Osteocyte (in vitro differentiated cells): ENCODE data around the gene GLT6D1. TPM values are rescaled to one million over a fixed set of nuclear protein-coding genes. Genes with fewer than 3 reads are reported as not detected.

Experiments used
- DNase-seq: peaks from one replicate; pipeline ENCODE4 v3.0.0; 2021; ENCODE audit warnings: mixed read lengths; ENCODE audit not compliant: unreplicated experiment; ENCODE audit errors: extremely low spot score
- H3K27ac Mint-ChIP-seq: one replicate; pipeline ENCODE4 v1.8.0; 2021; ENCODE audit warnings: mild to moderate bottlenecking, mixed read lengths; ENCODE audit not compliant: unreplicated experiment
- H3K27me3 Mint-ChIP-seq: one replicate; pipeline ENCODE4 v1.8.0; 2021; ENCODE audit warnings: mixed read lengths; ENCODE audit not compliant: unreplicated experiment
- H3K36me3 Mint-ChIP-seq: one replicate; pipeline ENCODE4 v1.8.0; 2021; ENCODE audit warnings: mixed read lengths; ENCODE audit not compliant: unreplicated experiment
- H3K4me1 Mint-ChIP-seq: one replicate; pipeline ENCODE4 v1.8.0; 2021; ENCODE audit warnings: mixed read lengths; ENCODE audit not compliant: unreplicated experiment
- H3K4me3 Mint-ChIP-seq: one replicate; pipeline ENCODE4 v1.8.0; 2021; ENCODE audit warnings: mild to moderate bottlenecking, moderate library complexity, mixed read lengths; ENCODE audit not compliant: unreplicated experiment
- H3K9me3 Mint-ChIP-seq: one replicate; pipeline ENCODE4 v1.8.0; 2021; ENCODE audit warnings: mixed read lengths; ENCODE audit not compliant: unreplicated experiment
- CTCF ChIP-seq: fragments of 200-600 bp; sonication (generic); IDR thresholded peaks from 2 replicates; pipeline ENCODE4 v1.5.0; 2021; ENCODE audit warnings: antibody characterized with exemption, mild to moderate bottlenecking, moderate library complexity
- total RNA-seq: library from RNA; stranded (reverse); gene quantifications from 2 replicates; pipeline ENCODE4 v1.2.1, GENCODE V29; 2021

Gene GLT6D1
- total RNA-seq, 1 donor from 2014 or later: not detected

DNA sequence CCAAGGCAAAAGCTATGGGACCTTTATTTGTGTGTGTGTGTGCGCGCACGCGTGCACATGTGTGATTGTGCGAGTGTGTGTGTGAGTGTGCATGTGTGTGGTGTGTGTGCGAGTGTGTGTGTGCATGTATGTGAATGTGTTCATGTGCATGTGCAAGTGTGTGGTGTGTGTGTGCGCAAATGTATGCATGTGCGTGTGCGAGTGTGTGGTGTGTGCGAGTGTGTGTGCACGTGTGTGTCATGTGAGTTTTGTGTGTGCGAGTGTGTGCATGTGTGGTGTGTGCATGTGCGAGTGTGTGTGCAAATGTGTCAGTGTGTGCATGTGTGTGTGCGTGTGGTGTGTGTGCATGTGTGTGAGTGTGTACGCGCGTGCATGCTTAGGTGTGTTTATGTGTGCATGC, 11.1 kb upstream of the GLT6D1 start:
- peaks cover 41% of the 10 kb centered on the region for H3K9me3 Mint-ChIP-seq

DNA sequence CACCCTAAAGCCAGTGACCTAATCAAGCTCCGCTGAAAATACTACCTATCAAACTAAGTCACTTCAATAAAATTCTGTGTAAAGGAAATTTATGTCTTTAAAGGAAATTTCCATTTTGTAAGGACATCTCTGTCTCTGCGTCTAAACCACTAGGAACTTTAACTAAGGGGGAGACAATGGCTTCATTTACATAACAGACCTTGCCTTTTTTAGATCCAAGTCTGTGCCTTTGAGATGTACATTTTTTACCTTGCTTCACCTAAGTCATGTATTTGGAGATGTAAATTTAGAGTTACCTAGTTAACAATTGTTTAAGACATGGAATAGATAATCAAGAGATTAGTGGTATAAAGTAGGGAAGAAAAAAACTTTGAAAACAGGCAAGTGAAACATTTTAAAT, 10.2 kb upstream of the GLT6D1 start:
- no peak overlapping the region for H3K27ac Mint-ChIP-seq
- no peak for TF ChIP-seq CTCF
- H3K4me1 Mint-ChIP-seq: no peaks in the 10 kb centered on the region
- H3K4me3 Mint-ChIP-seq: no peak overlapping the region
- H3K36me3 Mint-ChIP-seq: no peaks in the 10 kb centered on the region
- no peaks in the 10 kb centered on the region for H3K27me3 Mint-ChIP-seq
- no peak for DNase-seq
- peaks cover 50% of the 10 kb centered on the region for H3K9me3 Mint-ChIP-seq

More for the DNA sequence above, 11.1 kb upstream of the GLT6D1 start:
- H3K27me3 Mint-ChIP-seq: no peaks in the 10 kb centered on the region
- H3K4me1 Mint-ChIP-seq: no peaks in the 10 kb centered on the region
- DNase-seq: peak; percentile 40
- no peak overlapping the region for H3K4me3 Mint-ChIP-seq
- H3K27ac Mint-ChIP-seq: no peak overlapping the region
- no peaks in the 10 kb centered on the region for H3K36me3 Mint-ChIP-seq
- TF ChIP-seq CTCF: no peak

- no peak overlapping the region for H3K4me3 Mint-ChIP-seq
- peak; percentile 36 for DNase-seq
- H3K4me1 Mint-ChIP-seq: no peaks in the 10 kb centered on the region
- no peak for TF ChIP-seq CTCF
- H3K9me3 Mint-ChIP-seq: peaks cover 51% of the 10 kb centered on the region
- no peaks in the 10 kb centered on the region for H3K27me3 Mint-ChIP-seq
- no peak overlapping the region for H3K27ac Mint-ChIP-seq
- H3K36me3 Mint-ChIP-seq: no peaks in the 10 kb centered on the region
Measured at GRCh38 chr9:135648494-135649410, 9.4 kb upstream of the GLT6D1 start.

- Mint-ChIP-seq H3K4me3 (no peak overlapping the region), H3K9me3 (peaks cover 50% of the 10 kb centered on the region), H3K4me1 (no peaks in the 10 kb centered on the region), H3K36me3 (no peaks in the 10 kb centered on the region), H3K27me3 (no peaks in the 10 kb centered on the region), H3K27ac (no peak overlapping the region)
- TF ChIP-seq CTCF: no peak
- no peak for DNase-seq
Measured at GRCh38 chr9:135647884-135648283, 8.5 kb upstream of the GLT6D1 start.

DNA sequence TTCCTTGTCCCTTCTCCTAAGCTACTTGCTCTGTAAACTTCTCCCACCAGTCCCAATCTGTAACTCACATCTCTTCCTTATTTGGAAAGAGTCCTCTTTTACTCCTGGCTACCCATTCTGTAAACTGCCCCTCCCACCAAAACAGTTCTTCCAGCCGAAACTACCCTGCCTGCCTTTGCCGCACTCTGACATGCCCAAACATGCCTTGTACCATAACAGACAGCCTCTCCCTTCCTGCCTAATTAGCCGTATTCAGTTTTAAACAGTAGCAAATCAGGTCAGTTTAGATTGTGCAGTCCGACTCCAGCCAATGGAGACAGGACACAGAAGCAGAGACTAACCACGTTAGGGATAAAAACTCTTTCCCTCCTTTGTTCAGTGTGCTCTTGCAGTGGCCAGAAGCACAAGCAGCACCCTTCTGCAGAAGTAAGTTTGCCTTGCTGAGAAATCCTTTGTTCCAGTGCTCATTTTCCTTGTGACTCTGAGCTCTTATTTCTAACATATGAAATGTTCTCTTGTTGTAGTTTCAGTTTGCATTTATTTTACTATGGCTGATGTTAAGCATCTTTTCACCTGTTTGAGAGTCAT, 5.4 kb upstream of the GLT6D1 start:
- H3K36me3 Mint-ChIP-seq: no peaks in the 10 kb centered on the region
- H3K27me3 Mint-ChIP-seq: no peaks in the 10 kb centered on the region
- H3K27ac Mint-ChIP-seq: no peak overlapping the region
- peaks cover 2% of the 10 kb centered on the region for H3K4me1 Mint-ChIP-seq
- no peak for TF ChIP-seq CTCF
- DNase-seq: peak; percentile 49
- peaks cover 46% of the 10 kb centered on the region for H3K9me3 Mint-ChIP-seq
- no peak overlapping the region for H3K4me3 Mint-ChIP-seq
